ENCODE measurements around the gene IL15. TPM values are rescaled to one million over a fixed set of nuclear protein-coding genes. Genes with fewer than 3 reads are reported as not detected.
A peak's percentile ranks its signal among the peaks of the same experiment; 100 is the strongest.

Gene IL15
- total and polyA plus RNA-seq, 2 of the 8 experiments (the other 6 are each of a cell fraction or from before 2014, with no cell fraction given) = 0.30 to 0.61 TPM

- Histone ChIP-seq H2AFZ (ENCODE audit: low read length) (no peak overlapping the region), H2BK120ac (replicated peaks; ENCODE audit: low read depth, low read length) (no peak overlapping the region)
- WGBS, 2 experiments (ENCODE audit: extremely low coverage in 1 of 2, insufficient coverage in 1 of 2, insufficient read length in 1 of 2, insufficient replicate concordance in 2 of 2, low coverage in 1 of 2, low lambda C conversion rate in 2 of 2, missing lambda C conversion rate in 1 of 2) = 96% methylated on average over 2 of the region's 2 CpGs; no CpG with 5 or more reads in 1 of the 2 experiments
Measured at GRCh38 chr4:141637565-141637964, 1.2 kb downstream of the IL15 start.

More at GRCh38 chr4:141637565-141637964, 1.2 kb downstream of the IL15 start:
- H3K23ac ChIP-seq (ENCODE audit: insufficient read length) = no peak overlapping the region
- H4K5ac ChIP-seq (ENCODE audit: insufficient read length, low read depth, low read length) = no peak overlapping the region
- H3K4me1 ChIP-seq (replicated peaks in 1 of 4; ENCODE audit: control insufficient read depth in 3 of 4, insufficient read depth in 4 of 4, low read length in 3 of 4) = peaks cover 0 to 4% (median under 1%) of the 10 kb centered on the region in 4 experiments; a peak in 2 of 7 replicates
- no peak overlapping the region for H3K56ac ChIP-seq (replicated peaks; ENCODE audit: insufficient read length, low read depth, low read length)
- H2BK20ac ChIP-seq (ENCODE audit: low read length) = no peak overlapping the region
- peaks cover 8% of the 10 kb centered on the region for H3K23me2 ChIP-seq (ENCODE audit: low read depth, low read length)
- ChIA-PET CTCF (ENCODE audit: partially characterized antibody) (interaction anchor here (0.7 to 3.5 kb wide), 4 partner anchors 17 to 330 kb away, joined by 3 to 12 read pairs (median 3); no protein-coding TSS in a partner anchor), POLR2A (ENCODE audit: partially characterized antibody) (no interaction called here)
- no peak overlapping the region for H3K9ac ChIP-seq (replicated peaks in 1 of 4; ENCODE audit: extremely low read depth in 1 of 4, low read depth in 3 of 4, low read length in 3 of 4)
- H3K27me3 ChIP-seq (replicated peaks in 1 of 4; ENCODE audit: control insufficient read depth in 3 of 4, extremely low read depth in 1 of 4, insufficient read depth in 3 of 4, low read length in 3 of 4) = peaks cover 1 to 20% (median 14%) of the 10 kb centered on the region in 4 experiments; a peak in 6 of 7 replicates
- DNase-seq (ENCODE audit: low read depth in 1 of 2, low spot score in 2 of 2) = no peak
- no peak overlapping the region for H2BK12ac ChIP-seq (ENCODE audit: low read depth, low read length)
- no peaks in the 10 kb centered on the region for H3K79me1 ChIP-seq (ENCODE audit: low read depth, low read length)
- H3K79me2 ChIP-seq (ENCODE audit: control insufficient read depth in 1 of 2, insufficient read depth in 2 of 2, low read length in 2 of 2) = no peaks in the 10 kb centered on the region
- H2BK15ac ChIP-seq (ENCODE audit: low read length) = no peak overlapping the region
- no peak overlapping the region for H3K4ac ChIP-seq (replicated peaks; ENCODE audit: insufficient read length, low read depth, low read length)
- H4K91ac ChIP-seq (replicated peaks; ENCODE audit: insufficient read length, low read length) = no peak overlapping the region
- H3K9me3 ChIP-seq (ENCODE audit: insufficient read depth in 2 of 2, low read depth in 1 of 2, low read length in 1 of 2) = no peaks in the 10 kb centered on the region
- H4K8ac ChIP-seq (ENCODE audit: extremely low read depth, insufficient read depth, low read length) = no peak overlapping the region
- TF ChIP-seq EP300 (IDR thresholded peaks at IDR 0.05; ENCODE audit: borderline replicate concordance in 1 of 2, low read depth in 2 of 2, low read length in 2 of 2) = no peak
- TF ChIP-seq MAFK (IDR thresholded peaks at IDR 0.05; ENCODE audit: low read depth, low read length) = peak; percentile 96
- H3K4me2 ChIP-seq (ENCODE audit: insufficient read depth in 1 of 2, low read depth in 2 of 2, low read length in 2 of 2) = peak overlapping the region; percentile 67 to 83; a peak in 3 of 4 replicates
- H3K27ac ChIP-seq (ENCODE audit: low read depth, low read length) = no peak overlapping the region
- no peak overlapping the region for H3K14ac ChIP-seq (ENCODE audit: insufficient read length)
- H3K4me3 ChIP-seq (ENCODE audit: extremely low read depth in 1 of 4, insufficient read depth in 2 of 4, low read depth in 3 of 4, low read length in 4 of 4) = peak overlapping the region in 1 of 4 experiments; percentile 85; a peak in 2 of 8 replicates
- H3K36me3 ChIP-seq (ENCODE audit: control insufficient read depth in 2 of 4, insufficient read depth in 4 of 4, low read length in 3 of 4) = no peaks in the 10 kb centered on the region
- H2AK5ac ChIP-seq (ENCODE audit: low read depth, low read length) = no peak overlapping the region
- FAIRE-seq = no peak
- H3K18ac ChIP-seq (ENCODE audit: extremely low read depth, low read length) = no peak overlapping the region
- H4K20me1 ChIP-seq (replicated peaks in 1 of 2; ENCODE audit: control insufficient read depth in 1 of 2, insufficient read depth in 2 of 2, low read length in 2 of 2) = no peaks in the 10 kb centered on the region
- H2BK5ac ChIP-seq (ENCODE audit: low read depth, low read length) = no peak overlapping the region

Data from H1 (cell line).